Activated T-helper 1 cell treated with anti-CD3 and anti-CD28 coated beads, Interleukin-2, amount 50 U/mL, for 16 hours (primary cell): ENCODE measurements around the gene PHRF1.

Source experiments
- DNase-seq, 2 donors: peaks; one replicate each; pipeline ENCODE4 v3.0.0-alpha.2; 2020; ENCODE audit warnings: low read depth in 1 of 2, low spot score in 1 of 2

Gene PHRF1

GRCh38 chr11:538431-539051 lies 37.7 kb upstream of the PHRF1 start:
- no peak for DNase-seq

- DNase-seq = no peak
These were observed 36.2 kb upstream of the PHRF1 start for GRCh38 chr11:539971-540481.

GRCh38 chr11:540583-541432 lies 35.5 kb upstream of the PHRF1 start:
- no peak for DNase-seq

GRCh38 chr11:541433-541885 lies 34.8 kb upstream of the PHRF1 start:
- no peak for DNase-seq

GRCh38 chr11:544817-545166 lies 31.5 kb upstream of the PHRF1 start:
- no peak for DNase-seq

- no peak for DNase-seq
These were observed 31.1 kb upstream of the PHRF1 start for GRCh38 chr11:545171-545570.

- DNase-seq = no peak
These were observed 27.3 kb upstream of the PHRF1 start for GRCh38 chr11:548700-549603.

- no peak for DNase-seq
These were observed 26.1 kb upstream of the PHRF1 start for GRCh38 chr11:550021-550745.

- DNase-seq = no peak
These were observed 25.6 kb upstream of the PHRF1 start for GRCh38 chr11:550746-551085.

GRCh38 chr11:551131-551530 lies 25.1 kb upstream of the PHRF1 start:
- no peak for DNase-seq

- DNase-seq = no peak
These were observed 24.7 kb upstream of the PHRF1 start for GRCh38 chr11:551596-551995.

GRCh38 chr11:553083-553987 lies 22.9 kb upstream of the PHRF1 start:
- DNase-seq = no peak

GRCh38 chr11:553988-554340 lies 22.3 kb upstream of the PHRF1 start:
- DNase-seq = no peak

GRCh38 chr11:554428-555226 lies 21.6 kb upstream of the PHRF1 start:
- DNase-seq = peak; percentile 62 to 69

GRCh38 chr11:555227-555779 lies 21.0 kb upstream of the PHRF1 start:
- DNase-seq = no peak

GRCh38 chr11:555780-556661 lies 20.2 kb upstream of the PHRF1 start:
- no peak for DNase-seq

- DNase-seq = no peak
These were observed 19.5 kb upstream of the PHRF1 start for GRCh38 chr11:556662-557256.
